Testis (tissue), 3 donors: ENCODE data around the gene PROC. TPM values are rescaled to one million over a fixed set of nuclear protein-coding genes. Genes with fewer than 3 reads are reported as not detected.

Experiments
- DNase-seq: peaks from one replicate; pipeline ENCODE4 v3.0.0-alpha.2; 2019
- H3K27ac ChIP-seq, 2 donors: fragments of 200-600 bp; sonication (generic); one replicate each; pipeline ENCODE4 v1.5.1; 2019
- H3K27me3 ChIP-seq: fragments of 200-600 bp; sonication (generic); one replicate; pipeline ENCODE4 v1.5.1; 2019
- H3K36me3 ChIP-seq: fragments of 200-600 bp; sonication (generic); one replicate; pipeline ENCODE4 v1.5.1; 2017; ENCODE audit warnings: low read depth; ENCODE audit errors: missing control alignments
- H3K4me1 ChIP-seq: fragments of 200-600 bp; sonication (generic); one replicate; pipeline ENCODE4 v1.5.1; 2019
- H3K4me3 ChIP-seq, 2 donors: fragments of 200-600 bp; sonication (generic); one replicate each; pipeline ENCODE4 v1.5.1; 2017 to 2019
- H3K9me3 ChIP-seq: fragments of 200-600 bp; sonication (generic); one replicate; pipeline ENCODE4 v1.5.1; 2017
- CTCF ChIP-seq, 3 experiments: fragments of 450-650 bp in 2 of 3; fragments of 200-600 bp in 1 of 3; sonication (generic) in 1 of 3; IDR thresholded peaks; one replicate each; pipeline ENCODE4 v1.5.1; 2016 to 2019; ENCODE audit warnings: antibody characterized with exemption in 3 of 3, mild to moderate bottlenecking in 2 of 3, moderate library complexity in 1 of 3
- POLR2A ChIP-seq: fragments of 450-650 bp; IDR thresholded peaks from one replicate; pipeline ENCODE4 v1.6.1; 2017; ENCODE audit warnings: antibody characterized with exemption, mild to moderate bottlenecking, moderate library complexity
- WGBS, 2 donors: methylation state at CpG; one replicate each; pipeline ENCODE4 v1.1.5; 2018; 5-methylcytosine and 5-hydroxymethylcytosine counted together
- intact Hi-C: fragments of 100-400 bp; cut with DNase I; formaldehyde crosslinking; loops from one replicate; pipeline ENCODE4 v1.15.1; 2023; ENCODE audit warnings: low total_unique reads
- polyA plus RNA-seq: library from polyadenylated mRNA; stranded (reverse); fragments of 350-450 nt; fragmentation: Illumina TruSeq; extraction: RNeasy Lipid Tissue Mini Kit (QIAGEN cat#74804); gene quantifications from one replicate; pipeline ENCODE4 v1.2.3, GENCODE V29; 2014; ENCODE audit warnings: low read depth, low replicate concordance; ENCODE audit not compliant: insufficient read depth
- total RNA-seq, 2 donors: library from RNA; depleted of rRNA; stranded (reverse); fragments of >200 nt; gene quantifications; one replicate each; pipeline ENCODE4 v1.2.3, GENCODE V29; 2016

The PROC gene
- total and polyA plus RNA-seq, 3 donors from 2014 or later = 0.63 TPM; not detected in 2

DNA sequence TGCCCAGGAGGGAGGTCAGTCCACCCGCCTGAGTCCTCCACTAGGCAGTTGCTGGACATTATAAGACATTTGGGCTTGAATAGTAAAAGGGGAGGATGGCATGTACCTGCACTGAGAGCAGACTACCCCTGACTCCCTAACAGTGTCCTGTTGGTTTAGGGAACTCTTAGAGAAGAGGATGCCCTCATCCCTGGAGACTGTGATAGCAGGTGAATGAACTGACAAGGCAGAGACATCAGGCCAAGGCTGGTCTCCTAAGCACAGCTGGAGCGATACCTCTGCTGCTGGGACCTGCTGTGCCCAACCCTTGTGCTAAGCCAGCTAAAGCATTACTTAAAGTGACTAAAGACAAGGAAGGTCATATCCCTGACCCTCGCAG lies 34.8 kb downstream of the PROC start:
- H3K27me3 ChIP-seq = no peaks in the 10 kb centered on the region
- H3K4me3 ChIP-seq = no peak overlapping the region
- H3K4me1 ChIP-seq = no peaks in the 10 kb centered on the region
- no peaks in the 10 kb centered on the region for H3K36me3 ChIP-seq
- intact Hi-C loops = no loop called here
- H3K27ac ChIP-seq = no peak overlapping the region
- WGBS, 2 donors = 96 to 100% methylated on average over 2 to 3 of the region's 3 CpGs
- no peaks in the 10 kb centered on the region for H3K9me3 ChIP-seq
- no peak for DNase-seq
- TF ChIP-seq POLR2A = no peak
- TF ChIP-seq CTCF (IDR thresholded peaks at IDR 0.05) = no peak

- Histone ChIP-seq H3K36me3 (no peaks in the 10 kb centered on the region), H3K4me1 (no peaks in the 10 kb centered on the region), H3K4me3 (no peak overlapping the region), H3K9me3 (no peaks in the 10 kb centered on the region), H3K27me3 (no peaks in the 10 kb centered on the region), H3K27ac (no peak overlapping the region)
- intact Hi-C loops = no loop called here
- no peak for DNase-seq
- no peak for TF ChIP-seq POLR2A
- 84 to 85% methylated on average over 8 of the region's 8 CpGs for WGBS, 2 donors
These were observed 35.4 kb downstream of the PROC start for GRCh38 chr2:127453392-127454171.

DNA sequence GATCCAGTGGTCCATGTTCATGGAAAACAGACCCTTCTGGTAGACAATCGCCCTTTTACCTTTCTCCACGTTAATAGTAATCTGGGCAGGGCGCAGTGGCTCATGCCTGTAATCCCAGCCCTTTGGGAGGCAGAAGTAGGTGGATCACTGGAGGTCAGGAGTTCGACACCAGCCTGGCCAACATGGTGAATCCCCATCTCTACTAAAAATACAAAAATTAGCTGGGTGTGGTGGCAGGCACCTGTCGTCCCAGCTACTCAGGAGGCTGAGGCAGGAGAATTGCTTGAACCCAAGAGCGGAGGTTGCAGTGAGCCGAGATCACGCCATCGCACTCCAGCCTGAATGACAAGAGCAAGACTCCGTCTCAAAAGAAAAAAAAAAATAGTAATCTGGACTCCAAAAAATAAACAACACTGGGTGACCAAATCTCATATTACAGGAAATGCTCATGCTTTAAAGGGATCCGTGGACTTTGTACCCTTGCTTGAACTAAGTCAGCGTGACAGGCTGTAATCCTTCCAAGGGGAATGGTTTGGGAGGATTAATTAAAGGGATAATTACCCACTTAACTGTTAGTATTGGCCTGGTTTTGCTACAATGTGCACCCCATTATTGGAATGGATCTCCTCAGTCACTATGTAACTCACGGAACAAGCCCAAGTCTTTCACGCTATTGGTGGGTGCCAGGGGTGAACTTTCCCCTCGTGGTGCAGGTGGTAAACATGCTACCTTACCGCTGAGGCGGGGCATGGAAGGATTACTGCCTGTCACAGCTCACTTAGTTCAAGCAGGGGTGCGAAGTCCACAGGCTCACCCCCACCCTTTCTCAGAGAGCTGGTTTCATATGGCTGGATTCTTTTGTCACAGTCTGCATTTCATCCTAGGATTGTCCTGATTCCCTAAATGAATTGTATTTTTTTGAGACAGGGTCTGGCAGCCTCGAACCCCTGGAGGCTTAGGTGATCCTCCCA lies 36.7 kb downstream of the PROC start:
- H3K4me1 ChIP-seq = no peaks in the 10 kb centered on the region
- H3K27ac ChIP-seq = no peak overlapping the region
- H3K27me3 ChIP-seq = no peaks in the 10 kb centered on the region
- H3K9me3 ChIP-seq = no peaks in the 10 kb centered on the region
- no peaks in the 10 kb centered on the region for H3K36me3 ChIP-seq
- WGBS, 2 donors = 92 to 98% methylated on average over 18 to 19 of the region's 19 CpGs
- TF ChIP-seq POLR2A (no peak), CTCF (IDR thresholded peaks at IDR 0.05) (no peak)
- DNase-seq = no peak
- no peak overlapping the region for H3K4me3 ChIP-seq
- intact Hi-C loops = no loop called here

DNA sequence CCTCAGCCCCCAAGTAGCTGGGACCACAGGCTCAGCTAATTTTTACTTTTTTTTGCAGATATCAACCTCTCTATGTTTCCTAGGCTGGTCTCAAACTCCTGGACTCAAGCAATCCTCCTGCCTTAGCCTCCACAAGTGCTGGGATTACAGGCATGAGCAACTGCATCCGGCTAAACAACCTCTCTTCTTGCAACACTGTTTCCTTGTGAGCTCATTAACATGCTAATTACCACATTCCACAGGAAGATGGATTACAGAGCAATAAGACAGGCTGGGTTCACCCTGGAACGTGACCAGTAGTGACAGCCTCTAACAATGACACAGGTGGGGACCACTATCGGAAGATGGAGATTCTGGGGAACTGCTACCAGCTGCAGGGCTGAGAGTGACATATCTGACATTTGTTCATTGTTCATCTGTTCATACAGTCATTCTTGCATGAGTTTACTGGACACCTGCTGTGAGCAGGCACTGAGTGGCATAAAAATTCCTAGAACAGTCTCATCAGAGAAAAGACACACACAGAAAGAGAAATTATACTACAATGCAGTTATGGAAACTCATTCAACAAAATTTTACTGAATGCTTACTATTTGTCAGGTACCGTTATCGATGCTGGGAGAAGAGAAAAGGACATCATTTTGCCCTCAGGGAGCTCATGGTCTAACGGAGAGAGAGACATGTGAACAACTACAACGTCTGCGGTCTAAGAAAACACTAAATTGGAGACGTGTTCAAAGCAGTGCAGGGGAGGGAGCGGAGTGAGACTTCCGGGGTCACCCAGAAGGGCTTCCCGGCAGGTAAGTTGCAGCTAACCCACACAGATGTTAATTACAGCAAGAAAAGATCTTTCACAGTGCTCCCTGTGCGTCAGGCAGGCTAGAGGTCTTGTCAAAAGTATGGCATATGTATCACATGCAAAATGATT lies 37.6 kb downstream of the PROC start:
- DNase-seq = no peak
- no peaks in the 10 kb centered on the region for H3K36me3 ChIP-seq
- H3K27me3 ChIP-seq = no peaks in the 10 kb centered on the region
- TF ChIP-seq CTCF (IDR thresholded peaks at IDR 0.05) = no peak
- no peak for TF ChIP-seq POLR2A
- H3K27ac ChIP-seq = no peak overlapping the region
- intact Hi-C loops = no loop called here
- H3K4me1 ChIP-seq = no peaks in the 10 kb centered on the region
- H3K4me3 ChIP-seq = no peak overlapping the region
- no peaks in the 10 kb centered on the region for H3K9me3 ChIP-seq
- WGBS, 2 donors = 82 to 85% methylated on average over 13 of the region's 13 CpGs
